ENCODE data around the gene TSPO.

- TF ChIP-seq SMC3 (IDR thresholded peaks at IDR 0.05; ENCODE audit: low read depth, low read length), result no peak
- TF ChIP-seq TCF12 (IDR thresholded peaks at IDR 0.05), result no peak
- TF ChIP-seq CTCF (IDR thresholded peaks at IDR 0.05), result no peak
- TF ChIP-seq EZH2phosphoT487 (IDR thresholded peaks at IDR 0.05; ENCODE audit: borderline replicate concordance, low read depth), result no peak
- no peak for TF ChIP-seq POLR2AphosphoS5 (IDR thresholded peaks at IDR 0.05; ENCODE audit: low read depth, low read length)
- TF ChIP-seq RXRA (IDR thresholded peaks at IDR 0.05; ENCODE audit: borderline replicate concordance, low read depth), result peak; percentile 18; the same call in 1 of the 2 replicates
- no peak for TF ChIP-seq EP300 (IDR thresholded peaks at IDR 0.05; ENCODE audit: borderline replicate concordance in 1 of 2, low read depth in 1 of 2, low read length in 1 of 2)
These were observed 24.7 kb upstream of the TSPO start for GRCh38 chr22:43126501-43127165.

All from SK-N-SH (cell line).